HG03520 (cell line): ENCODE data around the gene NDUFB8.
A peak's percentile ranks its signal among the peaks of the same experiment; 100 is the strongest.
"Not testable (repeated sequence)": the region's sequence is repeated elsewhere in the genome, so short reads cannot be mapped to it uniquely, and the experiment has no call there.

ENCODE experiments used
- ATAC-seq: cut with Tn5 transposase; IDR thresholded peaks from one replicate; pipeline ENCODE4 v1.9.1; 2021; ENCODE audit warnings: mild to moderate bottlenecking, moderate library complexity; ENCODE audit not compliant: unreplicated experiment

The NDUFB8 gene

DNA sequence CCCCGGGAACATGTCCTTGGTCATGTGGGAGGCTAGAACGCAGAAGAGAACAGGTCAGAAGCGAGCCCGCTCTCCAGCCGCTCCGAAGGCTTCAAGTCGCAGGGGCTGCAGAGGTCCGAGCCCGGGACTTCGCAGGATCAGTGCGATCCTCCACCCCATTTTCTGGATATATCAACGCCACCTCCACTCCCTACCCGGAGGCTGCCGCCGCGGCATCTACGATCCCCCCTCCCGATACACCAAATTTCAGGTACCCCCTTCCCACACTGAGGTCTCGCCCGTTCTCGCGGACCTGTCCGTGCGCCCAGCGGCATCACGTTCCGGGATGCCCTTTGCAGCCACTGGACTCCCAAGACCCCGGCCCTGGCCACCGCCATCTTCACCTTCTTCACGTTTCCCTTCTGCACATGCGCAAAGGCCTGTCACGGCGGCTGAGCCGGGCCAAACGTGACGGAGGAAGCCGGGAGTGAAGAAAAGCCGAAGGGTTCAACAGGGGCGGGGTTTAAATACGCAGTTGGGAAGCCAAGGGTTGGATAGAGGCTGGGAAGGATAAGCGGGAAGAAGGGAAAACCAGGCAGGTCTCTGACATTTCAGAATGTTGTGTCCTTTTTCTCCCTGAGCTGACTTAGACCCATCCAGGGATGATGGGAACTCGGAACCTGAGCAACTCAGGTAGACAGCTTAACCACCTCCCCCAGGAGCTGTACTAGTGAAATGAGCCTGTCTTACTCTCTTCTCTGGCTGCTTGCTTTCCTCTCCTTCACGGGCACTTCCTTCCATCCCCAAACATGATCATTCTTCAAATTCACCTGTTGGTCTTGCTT, at the start of gene NDUFB8:
NDUFB8 (minus strand) TSS at position 397 of the 824 bp plus-strand sequence; CDS start at position 377, 20 bp downstream.
- no peak for ATAC-seq

- ATAC-seq, result no peak
Observed at GRCh38 chr10:100576282-100576635, 46.6 kb upstream of the NDUFB8 start.

DNA sequence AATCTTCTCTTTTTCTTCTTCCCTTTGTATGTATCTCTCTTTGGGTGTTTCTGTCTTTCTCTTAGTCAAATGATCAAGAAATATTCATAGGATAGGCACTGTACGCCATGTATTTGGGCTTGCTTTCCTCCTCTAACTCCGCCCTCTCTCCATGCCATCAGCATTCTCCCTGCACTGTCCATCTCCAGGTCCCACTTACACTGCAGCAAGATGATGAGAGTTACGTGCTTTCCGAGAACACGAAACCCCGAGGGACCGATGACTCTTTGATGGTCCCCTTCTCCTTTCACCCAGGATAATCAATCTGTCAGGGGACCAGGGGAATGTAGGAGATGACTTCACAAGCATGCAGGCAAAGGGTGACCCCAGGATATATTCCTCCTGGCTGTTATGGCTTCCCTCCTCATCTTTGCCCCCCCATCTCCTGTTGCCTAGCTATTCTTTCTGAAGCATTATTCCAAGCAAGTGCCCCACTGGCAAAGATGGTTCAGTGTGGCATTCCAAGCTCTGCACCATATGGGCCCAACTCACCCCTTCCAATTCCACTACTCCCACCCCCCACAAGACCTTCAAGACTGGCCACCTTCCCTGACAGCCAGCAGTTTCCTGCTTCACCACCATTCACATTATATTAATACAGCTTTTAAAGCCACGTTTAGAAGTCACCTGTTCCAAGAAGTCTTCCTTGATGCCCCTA, 46.1 kb upstream of the NDUFB8 start:
- ATAC-seq, result no peak

- ATAC-seq, result not testable (repeated sequence)
Observed at GRCh38 chr10:100575146-100575545, 45.5 kb upstream of the NDUFB8 start.

DNA sequence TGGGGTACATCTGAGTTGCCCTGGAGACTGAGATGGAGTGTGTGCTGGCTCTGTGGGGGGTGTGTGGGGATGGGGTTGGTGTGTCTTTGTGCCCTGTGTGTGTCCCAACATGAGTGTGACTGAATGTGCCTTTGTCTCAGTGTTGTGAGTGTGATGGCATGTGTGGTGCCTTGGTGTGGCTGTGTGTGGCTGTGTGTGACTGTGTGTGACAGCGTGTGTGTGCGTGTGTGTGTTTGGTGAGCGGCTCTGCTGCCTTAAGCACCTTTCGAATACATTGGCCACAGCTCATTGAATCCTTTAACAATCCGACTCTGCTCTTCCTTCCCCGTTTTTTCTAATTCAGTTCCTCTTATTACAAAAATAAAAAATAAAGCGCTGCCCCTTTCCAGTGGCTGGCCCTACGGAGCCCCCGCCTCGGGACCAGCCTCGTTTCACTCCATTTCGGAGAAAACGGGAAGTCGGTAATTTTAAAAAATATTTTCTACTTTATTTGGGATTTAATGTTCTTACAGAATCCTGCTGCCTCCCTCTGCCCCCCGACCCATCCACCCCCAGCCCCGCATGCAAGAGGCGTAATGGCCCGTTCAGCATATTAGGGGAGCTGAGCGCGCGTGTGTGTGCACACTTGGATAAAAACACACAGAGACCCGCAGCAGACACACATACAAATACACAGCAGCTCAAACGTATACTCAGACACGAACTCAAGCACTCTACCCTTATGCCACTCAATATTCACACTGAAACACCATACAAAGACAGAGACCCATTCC, 41.6 kb upstream of the NDUFB8 start:
- no peak for ATAC-seq

DNA sequence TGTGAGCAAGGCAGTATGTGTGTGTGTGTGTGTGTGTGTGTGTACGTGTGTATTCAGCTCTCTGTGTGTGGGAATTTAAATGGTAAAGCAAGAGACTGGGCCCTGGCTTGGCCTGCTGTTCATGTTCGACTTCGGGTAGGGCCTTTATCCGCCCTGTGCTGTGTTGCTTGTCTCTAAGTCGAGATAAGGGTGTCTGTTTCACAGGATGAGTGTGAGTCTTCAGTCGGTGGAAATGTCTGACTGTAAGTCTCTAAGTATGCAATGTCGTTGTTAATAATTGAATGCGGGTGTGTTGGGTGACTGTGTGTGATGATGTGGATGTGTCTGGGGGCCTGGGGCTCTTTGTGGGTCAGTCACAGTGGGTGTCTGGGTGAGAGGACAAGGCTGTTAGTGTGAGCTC, 40.8 kb upstream of the NDUFB8 start:
- no peak for ATAC-seq

DNA sequence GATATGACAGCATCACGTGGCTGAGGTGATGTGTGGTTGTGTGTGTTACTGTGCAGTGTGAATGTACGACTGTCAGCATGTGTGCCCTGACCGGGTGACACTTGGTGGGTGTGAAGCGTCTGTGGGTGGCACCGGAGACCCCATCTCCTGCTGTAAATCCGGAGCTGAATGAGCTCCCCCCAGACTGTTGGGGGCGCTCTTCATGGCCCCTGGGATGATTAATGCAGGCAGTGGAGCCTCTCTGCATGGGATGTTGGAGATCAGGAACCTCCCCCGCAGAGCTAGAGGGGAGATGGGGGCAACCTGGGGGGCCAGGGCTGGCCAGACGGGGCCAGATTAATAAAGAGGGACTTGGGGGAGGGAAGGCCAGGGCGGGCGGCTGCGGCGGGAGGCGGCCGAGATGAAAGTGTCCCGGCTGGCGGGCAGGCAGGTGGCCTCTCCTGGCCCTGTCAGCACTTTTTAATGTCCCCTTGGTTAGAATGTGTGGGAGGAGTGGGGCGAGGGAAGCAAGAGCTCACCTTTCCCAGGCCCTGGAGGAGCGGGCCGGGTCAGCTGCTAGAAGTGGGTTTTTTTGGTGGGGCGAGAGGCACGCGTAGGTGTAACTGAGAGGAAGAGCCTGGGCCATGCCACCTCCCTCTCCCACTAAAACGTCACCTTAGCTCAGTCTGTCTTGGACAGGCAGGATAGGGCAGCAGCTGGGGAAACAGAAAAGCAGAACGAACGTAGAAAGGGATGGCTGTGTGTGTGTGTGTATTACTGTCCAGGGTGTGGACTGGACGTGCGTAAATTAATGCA, 40.2 kb upstream of the NDUFB8 start:
- ATAC-seq, result no peak

- no peak for ATAC-seq
Observed at GRCh38 chr10:100568912-100569311, 39.2 kb upstream of the NDUFB8 start.

- no peak for ATAC-seq
Observed at GRCh38 chr10:100567826-100568225, 38.2 kb upstream of the NDUFB8 start.

- no peak for ATAC-seq
Observed at GRCh38 chr10:100567249-100567648, 37.6 kb upstream of the NDUFB8 start.

- no peak for ATAC-seq
Observed at GRCh38 chr10:100566561-100566960, 36.9 kb upstream of the NDUFB8 start.

DNA sequence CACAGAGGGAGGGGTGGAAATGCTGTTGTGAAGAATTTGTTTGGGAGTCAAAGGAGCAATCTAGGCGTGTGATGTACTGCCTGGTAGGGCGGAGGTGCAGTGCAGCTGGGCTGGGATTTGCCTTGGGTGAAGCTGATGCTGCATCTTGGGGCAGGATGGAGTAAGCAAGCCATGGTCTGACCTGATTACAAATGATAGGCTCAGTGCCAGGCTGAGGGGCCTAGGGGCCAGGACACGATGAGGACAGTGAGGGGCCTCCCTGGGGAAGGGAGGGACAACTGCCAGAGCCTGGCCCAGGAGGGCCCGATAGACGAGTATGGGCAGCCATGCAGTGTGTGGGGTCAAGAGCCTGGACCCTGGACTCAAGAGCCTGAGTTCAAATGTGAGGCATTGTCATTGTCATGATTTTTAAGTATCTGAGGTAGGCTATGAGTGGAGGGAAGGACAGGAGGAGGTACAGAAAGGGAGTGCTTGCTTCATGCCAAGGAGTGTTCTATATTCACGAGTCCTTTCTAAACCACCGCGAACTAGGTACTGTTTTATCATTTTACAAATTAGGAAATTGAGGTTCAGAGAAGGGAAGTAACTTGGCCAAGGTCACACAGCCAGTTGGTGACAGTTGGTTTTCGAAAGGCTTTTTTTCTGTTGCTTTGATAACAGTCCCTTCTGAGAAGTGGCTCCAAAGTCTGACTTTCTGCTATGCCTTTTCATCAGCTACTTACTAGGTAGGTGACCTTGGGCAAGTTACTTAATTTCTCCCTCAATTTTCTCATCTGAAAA, 35.7 kb upstream of the NDUFB8 start:
- no peak for ATAC-seq

DNA sequence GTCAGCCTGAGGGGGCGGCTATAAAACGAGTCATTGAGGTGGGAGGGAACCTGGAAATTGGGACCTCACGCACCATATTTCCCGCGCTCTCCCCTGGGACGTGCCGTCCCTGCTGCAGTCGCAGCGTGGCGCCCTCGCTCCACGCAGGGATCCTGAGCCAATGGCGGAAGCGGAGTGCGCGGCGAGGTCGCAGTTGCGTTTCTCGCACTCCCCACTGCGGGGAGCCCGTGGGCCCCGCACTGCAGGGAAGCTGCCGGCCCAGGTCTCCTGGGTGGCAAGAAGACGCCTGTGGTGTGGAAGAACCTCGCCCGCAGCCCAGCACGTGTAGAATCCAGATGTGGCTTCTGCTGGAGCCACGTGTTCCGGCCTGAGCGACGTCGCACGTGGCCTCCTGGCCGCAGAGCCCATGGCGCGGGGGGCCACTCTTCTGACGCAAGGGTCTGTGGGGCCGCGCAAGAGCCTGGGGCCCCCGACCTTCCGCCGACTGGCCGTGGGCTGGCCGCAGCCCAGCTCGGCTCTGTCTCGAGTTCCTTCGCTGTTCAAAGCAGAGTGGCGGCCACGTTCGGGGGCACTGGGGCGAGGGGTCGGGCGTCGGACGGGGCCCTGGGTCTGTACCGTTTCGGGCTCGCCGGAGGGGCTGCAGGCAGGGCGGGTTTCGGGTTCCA, 32.5 kb upstream of the NDUFB8 start:
- ATAC-seq, result peak; percentile 58

DNA sequence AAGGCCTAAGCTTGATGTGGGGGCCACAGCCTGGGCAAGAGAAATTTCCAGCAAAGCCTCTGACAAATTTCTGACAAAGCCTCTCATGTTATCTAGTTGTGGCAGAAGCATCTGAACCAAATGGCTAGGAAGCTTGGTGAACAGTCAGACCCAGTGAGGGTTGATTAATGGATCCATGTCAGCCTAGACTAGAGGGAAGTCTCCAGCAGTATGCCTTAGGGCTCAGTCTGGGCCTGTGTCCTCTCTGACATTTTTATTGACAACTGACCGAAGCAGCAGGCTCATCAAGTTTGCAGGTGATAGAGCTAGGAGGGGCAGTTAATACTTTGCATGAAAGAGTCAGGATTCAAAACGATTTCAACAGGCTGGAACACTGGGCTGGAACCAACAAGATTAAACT, 31.3 kb upstream of the NDUFB8 start:
- ATAC-seq, result no peak

- no peak for ATAC-seq
Observed at GRCh38 chr10:100560248-100560647, 30.6 kb upstream of the NDUFB8 start.

GRCh38 chr10:100554902-100555301, 25.2 kb upstream of the NDUFB8 start:
- ATAC-seq, result no peak

GRCh38 chr10:100553929-100554328, 24.3 kb upstream of the NDUFB8 start:
- no peak for ATAC-seq

DNA sequence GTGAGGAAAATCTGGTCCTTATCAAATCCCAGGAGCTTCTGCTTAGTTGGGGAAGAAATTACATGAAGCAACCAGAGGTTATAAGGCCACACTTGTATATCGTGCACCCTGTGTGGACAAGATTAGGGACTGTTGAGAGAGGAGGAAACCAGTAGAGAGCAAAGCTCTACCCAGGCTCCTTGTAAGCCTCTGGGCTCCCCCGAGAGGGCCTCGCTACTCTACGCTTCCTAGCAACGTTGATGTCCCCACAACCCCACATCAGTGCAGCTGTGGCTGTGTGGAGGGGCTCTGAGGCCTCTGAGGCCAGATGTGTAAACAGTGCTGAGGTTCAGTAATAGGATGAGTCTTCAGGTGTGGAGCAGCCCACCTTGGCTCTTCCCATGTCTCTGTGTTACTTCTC, 22.1 kb upstream of the NDUFB8 start:
- no peak for ATAC-seq

- ATAC-seq, result no peak
Observed at GRCh38 chr10:100551196-100551595, 21.5 kb upstream of the NDUFB8 start.

- ATAC-seq, result no peak
Observed at GRCh38 chr10:100544950-100545349, 15.3 kb upstream of the NDUFB8 start.
